ENCODE measurements around the gene TK1. TPM values are rescaled to one million over a fixed set of nuclear protein-coding genes. Genes with fewer than 3 reads are reported as not detected.

Gene TK1
- total and polyA plus RNA-seq, 3 experiments from 2014 or later = 2.2 to 86.2 (median 84.4) TPM

DNA sequence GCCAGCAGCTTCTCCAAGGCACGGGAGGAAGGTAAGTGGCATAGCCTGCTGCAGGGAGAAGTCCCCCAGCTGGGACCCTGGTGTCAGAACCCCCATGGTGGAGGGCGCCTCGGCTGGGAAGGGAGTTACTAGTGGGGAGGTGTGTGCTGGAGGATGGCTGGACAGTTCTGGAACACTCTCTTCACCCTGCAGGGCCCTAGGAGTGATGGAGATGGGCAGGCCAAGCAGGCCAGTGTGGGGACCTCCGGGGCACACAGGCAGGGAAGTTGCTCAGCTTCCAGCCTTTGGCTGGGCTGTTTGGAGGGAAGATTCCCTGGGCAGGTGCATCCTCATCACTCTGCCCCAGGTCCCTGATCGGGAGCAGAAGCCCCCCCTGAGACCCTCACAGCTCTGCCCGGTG, 40.0 kb downstream of the TK1 start:
- Mint-ChIP-seq H3K9me3 (no peaks in the 10 kb centered on the region), H3K27ac (no peak overlapping the region), H3K27me3 (no peaks in the 10 kb centered on the region), H3K4me3 (no peak overlapping the region), H3K4me1 (peaks cover 7 to 33% (median 10%) of the 10 kb centered on the region in 3 donors), H3K36me3 (peaks cover 0 to 9% (median 0%) of the 10 kb centered on the region in 3 donors)
- Histone ChIP-seq H3K9me3 (ENCODE audit: low read length) (no peaks in the 10 kb centered on the region), H3K36me3 (ENCODE audit: insufficient read depth, low read length) (peaks cover 8% of the 10 kb centered on the region), H3K4me1 (ENCODE audit: insufficient read depth, low read length) (peaks cover 31% of the 10 kb centered on the region), H3K27me3 (ENCODE audit: insufficient read depth, low read length, poor library complexity, severe bottlenecking) (no peaks in the 10 kb centered on the region), H3K27ac (ENCODE audit: low read depth, low read length) (no peak overlapping the region), H3K4me3 (ENCODE audit: low read length) (no peak overlapping the region)
- ChIA-PET CTCF (interaction anchor here (1.4 kb wide), 1 partner anchor 34 kb away, joined by 4 read pairs; no protein-coding TSS in a partner anchor), POLR2A (no interaction called here)
- DNase-seq = no peak

DNA sequence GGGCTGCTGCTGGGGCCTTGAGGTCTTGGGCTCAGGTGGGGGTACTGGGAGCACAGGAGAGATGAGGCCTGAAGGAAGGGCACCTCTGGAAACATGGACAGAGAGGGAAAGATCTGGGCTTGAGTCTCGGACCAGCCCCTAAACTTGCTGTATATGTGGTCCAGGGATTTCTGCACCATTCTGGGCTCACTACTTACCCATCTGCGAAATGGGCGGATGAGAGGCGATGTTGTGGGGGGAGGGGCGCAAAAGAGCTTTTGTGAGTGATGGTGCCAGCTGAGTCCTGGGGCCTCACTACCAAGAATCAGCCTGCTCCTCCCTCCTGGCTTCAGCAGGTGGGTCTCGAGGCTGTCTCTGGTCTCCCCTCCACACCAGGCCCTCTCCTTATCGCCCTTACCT, 40.4 kb downstream of the TK1 start:
- no peak for DNase-seq
- peaks cover 0 to 13% (median 0%) of the 10 kb centered on the region in 3 donors for H3K36me3 Mint-ChIP-seq
- H3K9me3 Mint-ChIP-seq = no peaks in the 10 kb centered on the region
- no peak overlapping the region for H3K4me3 Mint-ChIP-seq
- H3K9me3 ChIP-seq (ENCODE audit: low read length) = no peaks in the 10 kb centered on the region
- H3K4me3 ChIP-seq (ENCODE audit: low read length) = no peak overlapping the region
- ChIA-PET POLR2A (no interaction called here), CTCF (interaction anchor here (1.4 kb wide), 1 partner anchor 34 kb away, joined by 4 read pairs; no protein-coding TSS in a partner anchor)
- H3K27ac ChIP-seq (ENCODE audit: low read depth, low read length) = no peak overlapping the region
- peaks cover 35% of the 10 kb centered on the region for H3K4me1 ChIP-seq (ENCODE audit: insufficient read depth, low read length)
- H3K27ac Mint-ChIP-seq = no peak overlapping the region
- no peaks in the 10 kb centered on the region for H3K27me3 ChIP-seq (ENCODE audit: insufficient read depth, low read length, poor library complexity, severe bottlenecking)
- no peaks in the 10 kb centered on the region for H3K27me3 Mint-ChIP-seq
- peaks cover 7 to 37% (median 10%) of the 10 kb centered on the region in 3 donors for H3K4me1 Mint-ChIP-seq
- peaks cover 11% of the 10 kb centered on the region for H3K36me3 ChIP-seq (ENCODE audit: insufficient read depth, low read length)

DNA sequence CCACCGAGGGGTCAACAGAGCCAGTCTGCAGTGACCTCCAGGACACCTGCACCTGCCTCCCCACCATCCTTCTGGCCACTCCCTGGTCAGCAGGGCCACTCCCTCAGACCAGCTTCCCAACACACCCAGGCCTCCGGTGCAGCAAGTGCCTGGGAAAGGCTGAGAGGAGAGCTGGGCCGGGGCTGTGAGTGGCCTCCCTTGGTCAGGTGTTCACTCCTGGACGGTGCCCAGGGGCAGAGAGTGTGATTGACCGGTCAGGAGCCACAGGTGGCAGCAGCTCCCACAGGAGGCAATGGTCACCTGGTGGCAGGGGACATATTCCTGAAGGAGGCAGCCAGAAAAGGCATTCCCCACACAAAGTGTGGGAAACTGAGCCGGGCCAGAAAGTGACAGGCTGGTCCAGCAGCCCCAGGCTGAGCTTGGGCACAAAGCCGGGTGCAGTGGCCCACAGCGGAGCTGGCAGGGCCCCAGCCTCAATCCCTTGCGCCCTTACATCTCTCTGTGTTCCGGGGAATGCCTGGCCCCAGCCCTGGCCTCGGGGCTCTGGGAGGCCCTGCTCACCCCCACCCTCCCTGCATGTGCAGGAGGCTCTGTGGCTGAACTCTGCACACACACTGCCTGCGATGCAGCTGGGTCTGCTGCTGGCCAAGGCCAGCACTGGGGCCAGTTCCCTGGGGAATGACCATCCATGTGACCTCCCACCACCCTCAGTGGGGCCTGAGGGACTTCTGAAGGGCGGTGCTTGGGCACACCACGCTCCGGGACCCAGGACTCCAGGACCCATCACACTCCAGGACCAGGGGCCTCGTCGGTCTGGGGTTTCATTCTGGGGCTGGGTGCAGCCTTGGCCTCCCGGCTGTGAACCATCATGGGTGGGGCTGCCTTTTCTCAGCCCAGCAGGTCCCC, 41.9 kb downstream of the TK1 start:
- Mint-ChIP-seq H3K27ac (peak overlapping the region in 1 of 8 donors; percentile 54), H3K4me1 (peaks cover 17 to 47% (median 18%) of the 10 kb centered on the region in 3 donors), H3K36me3 (peaks cover 0 to 20% (median 0%) of the 10 kb centered on the region in 3 donors), H3K27me3 (no peaks in the 10 kb centered on the region), H3K9me3 (no peaks in the 10 kb centered on the region), H3K4me3 (no peak overlapping the region)
- H3K27me3 ChIP-seq (ENCODE audit: insufficient read depth, low read length, poor library complexity, severe bottlenecking) = no peaks in the 10 kb centered on the region
- H3K4me1 ChIP-seq (ENCODE audit: insufficient read depth, low read length) = peaks cover 47% of the 10 kb centered on the region
- peaks cover 13% of the 10 kb centered on the region for H3K36me3 ChIP-seq (ENCODE audit: insufficient read depth, low read length)
- H3K4me3 ChIP-seq (ENCODE audit: low read length) = no peak overlapping the region
- CTCF ChIA-PET = interaction anchor here (0.8 to 2.1 kb wide), 4 partner anchors 23 to 42 kb away, joined by 3 to 11 read pairs (median 3); partner anchors contain the start of gene TK1
- POLR2A ChIA-PET = interaction anchor here (1.3 to 17.3 kb wide), 2 partner anchors 10 to 20 kb away, joined by 4 to 333 read pairs; partner anchors contain the start of genes TMC6 and TMC8
- H3K9me3 ChIP-seq (ENCODE audit: low read length) = no peaks in the 10 kb centered on the region
- no peak for DNase-seq
- peak overlapping the region; percentile 51 for H3K27ac ChIP-seq (ENCODE audit: low read depth, low read length)

DNA sequence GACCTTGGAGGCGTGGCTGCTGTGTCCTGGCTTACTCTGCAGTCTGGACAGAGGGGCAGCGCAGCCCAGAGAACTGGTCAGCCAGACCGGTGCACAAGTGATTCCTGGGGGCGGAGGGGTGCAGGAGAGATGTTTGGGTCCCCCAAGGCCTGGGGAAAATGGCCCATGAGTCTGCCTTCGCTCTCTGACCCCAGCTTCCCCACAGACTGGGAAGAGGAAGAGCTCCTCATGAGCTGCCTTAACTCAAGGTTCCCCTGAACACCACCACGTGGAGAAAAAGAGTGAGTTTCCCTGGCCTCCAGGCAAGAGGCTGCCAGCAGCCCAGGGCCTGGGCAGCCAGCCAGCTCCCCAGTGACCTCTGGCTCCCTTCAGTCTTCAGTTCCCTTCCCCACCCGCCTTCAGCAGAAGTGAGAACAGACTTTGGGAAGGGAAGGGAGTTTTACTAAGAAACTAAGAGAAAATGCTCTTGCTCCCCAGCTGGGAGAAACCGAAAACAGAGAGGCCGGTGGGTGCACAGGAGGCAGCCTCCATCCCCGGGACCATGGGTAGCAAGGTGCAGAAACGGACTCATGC, 42.6 kb downstream of the TK1 start:
- Histone ChIP-seq H3K4me3 (ENCODE audit: low read length) (no peak overlapping the region), H3K27me3 (ENCODE audit: insufficient read depth, low read length, poor library complexity, severe bottlenecking) (no peaks in the 10 kb centered on the region), H3K4me1 (ENCODE audit: insufficient read depth, low read length) (peaks cover 54% of the 10 kb centered on the region), H3K27ac (ENCODE audit: low read depth, low read length) (peak overlapping the region; percentile 51), H3K9me3 (ENCODE audit: low read length) (no peaks in the 10 kb centered on the region), H3K36me3 (ENCODE audit: insufficient read depth, low read length) (peaks cover 13% of the 10 kb centered on the region)
- CTCF ChIA-PET = interaction anchor here (0.8 to 2.1 kb wide), 7 partner anchors 22 to 106 kb away, joined by 3 to 11 read pairs (median 3); partner anchors contain the start of gene TK1
- peaks cover 22 to 52% (median 22%) of the 10 kb centered on the region in 3 donors for H3K4me1 Mint-ChIP-seq
- no peak for DNase-seq
- H3K36me3 Mint-ChIP-seq = peaks cover 0 to 24% (median 0%) of the 10 kb centered on the region in 3 donors
- POLR2A ChIA-PET = interaction anchor here (1.3 to 17.3 kb wide), 2 partner anchors 10 to 20 kb away, joined by 4 to 333 read pairs; partner anchors contain the start of genes TMC6 and TMC8
- H3K9me3 Mint-ChIP-seq = no peaks in the 10 kb centered on the region
- H3K27me3 Mint-ChIP-seq = no peaks in the 10 kb centered on the region
- H3K27ac Mint-ChIP-seq = peak overlapping the region in 4 of 8 donors; percentile 12 to 77 (median 60)
- no peak overlapping the region for H3K4me3 Mint-ChIP-seq

GRCh38 chr17:78143214-78144146, 43.4 kb downstream of the TK1 start:
- Mint-ChIP-seq H3K36me3 (peaks cover 0 to 27% (median 0%) of the 10 kb centered on the region in 3 donors), H3K4me3 (no peak overlapping the region), H3K4me1 (peaks cover 26 to 56% (median 29%) of the 10 kb centered on the region in 3 donors), H3K27ac (peak overlapping the region in 3 of 8 donors; percentile 42 to 77 (median 67)), H3K9me3 (no peaks in the 10 kb centered on the region), H3K27me3 (no peaks in the 10 kb centered on the region)
- no peak for DNase-seq
- Histone ChIP-seq H3K36me3 (ENCODE audit: insufficient read depth, low read length) (peaks cover 13% of the 10 kb centered on the region), H3K27me3 (ENCODE audit: insufficient read depth, low read length, poor library complexity, severe bottlenecking) (no peaks in the 10 kb centered on the region), H3K27ac (ENCODE audit: low read depth, low read length) (peak overlapping the region; percentile 51), H3K9me3 (ENCODE audit: low read length) (no peaks in the 10 kb centered on the region), H3K4me1 (ENCODE audit: insufficient read depth, low read length) (peaks cover 61% of the 10 kb centered on the region), H3K4me3 (ENCODE audit: low read length) (no peak overlapping the region)
- ChIA-PET CTCF (interaction anchor here (0.8 to 2.1 kb wide), 5 partner anchors 22 to 107 kb away, joined by 3 to 11 read pairs (median 3); no protein-coding TSS in a partner anchor), POLR2A (interaction anchor here (0.9 to 17.3 kb wide), 2 partner anchors 19 to 33 kb away, joined by 6 to 333 read pairs; partner anchors contain the start of genes TMC6 and TMC8)

- DNase-seq = no peak
- no peaks in the 10 kb centered on the region for H3K27me3 Mint-ChIP-seq
- peaks cover 30 to 66% (median 39%) of the 10 kb centered on the region in 3 donors for H3K4me1 Mint-ChIP-seq
- H3K9me3 Mint-ChIP-seq = no peaks in the 10 kb centered on the region
- H3K4me3 ChIP-seq (ENCODE audit: low read length) = no peak overlapping the region
- H3K9me3 ChIP-seq (ENCODE audit: low read length) = no peaks in the 10 kb centered on the region
- no peak overlapping the region for H3K4me3 Mint-ChIP-seq
- no peaks in the 10 kb centered on the region for H3K27me3 ChIP-seq (ENCODE audit: insufficient read depth, low read length, poor library complexity, severe bottlenecking)
- POLR2A ChIA-PET = interaction anchor here (0.7 to 17.3 kb wide), 3 partner anchors 18 to 282 kb away, joined by 4 to 333 read pairs (median 4); partner anchors contain the start of genes TMC6 and TMC8
- peak overlapping the region in 3 of 8 donors; percentile 33 to 80 (median 50) for H3K27ac Mint-ChIP-seq
- CTCF ChIA-PET = interaction anchor here (0.7 to 0.8 kb wide), 3 partner anchors 10 to 34 kb away, joined by 3 to 4 read pairs (median 3); no protein-coding TSS in a partner anchor
- peaks cover 66% of the 10 kb centered on the region for H3K4me1 ChIP-seq (ENCODE audit: insufficient read depth, low read length)
- H3K36me3 Mint-ChIP-seq = peaks cover 0 to 31% (median under 1%) of the 10 kb centered on the region in 3 donors
- no peak overlapping the region for H3K27ac ChIP-seq (ENCODE audit: low read depth, low read length)
- peaks cover 13% of the 10 kb centered on the region for H3K36me3 ChIP-seq (ENCODE audit: insufficient read depth, low read length)
Observed at GRCh38 chr17:78142119-78142861, 44.6 kb downstream of the TK1 start.
